BE2C (cell line): ENCODE results near the gene TCIRG1.

ENCODE experiments used
- DNase-seq: peaks from one replicate; pipeline ENCODE4 v3.0.0-alpha.2; 2020
- H3K27me3 ChIP-seq: fragments of 250-450 bp; sonication (Bioruptor Pico); 2 replicates; pipeline ENCODE4 v1.5.1; 2020; ENCODE audit warnings: mild to moderate bottlenecking
- H3K36me3 ChIP-seq: fragments of 250-450 bp; sonication (Bioruptor Pico); 2 replicates; pipeline ENCODE4 v1.5.1; 2020; ENCODE audit warnings: mild to moderate bottlenecking
- H3K4me1 ChIP-seq: fragments of 250-450 bp; sonication (Bioruptor Pico); 2 replicates; pipeline ENCODE4 v1.5.1; 2020
- H3K4me3 ChIP-seq: 2 replicates; pipeline ENCODE4 v1.5.1; 2011; ENCODE audit warnings: low read depth, low read length
- H3K9me3 ChIP-seq: fragments of 250-450 bp; sonication (Bioruptor Pico); 2 replicates; pipeline ENCODE4 v1.5.1; 2020
- CTCF ChIP-seq: IDR thresholded peaks from 2 replicates; pipeline ENCODE4 v1.5.1; 2012; ENCODE audit warnings: mild to moderate bottlenecking, low read depth, low read length

Gene TCIRG1

GRCh38 chr11:68040957-68041591, 2.2 kb downstream of the TCIRG1 start:
- H3K4me1 ChIP-seq, result peaks cover 44% of the 10 kb centered on the region
- DNase-seq, result peak; percentile 19
- H3K27me3 ChIP-seq, result no peaks in the 10 kb centered on the region
- TF ChIP-seq CTCF, result no peak
- H3K9me3 ChIP-seq, result no peaks in the 10 kb centered on the region
- H3K36me3 ChIP-seq, result no peaks in the 10 kb centered on the region
- H3K4me3 ChIP-seq, result peak overlapping the region; percentile 48

- Histone ChIP-seq H3K27me3 (no peaks in the 10 kb centered on the region), H3K4me1 (peaks cover 44% of the 10 kb centered on the region), H3K9me3 (no peaks in the 10 kb centered on the region), H3K4me3 (no peak overlapping the region), H3K36me3 (no peaks in the 10 kb centered on the region)
- no peak for DNase-seq
- no peak for TF ChIP-seq CTCF
Measured at GRCh38 chr11:68041617-68042218, 2.9 kb downstream of the TCIRG1 start.

- DNase-seq, result peak; percentile 22
- H3K27me3 ChIP-seq, result no peaks in the 10 kb centered on the region
- H3K36me3 ChIP-seq, result no peaks in the 10 kb centered on the region
- peaks cover 44% of the 10 kb centered on the region for H3K4me1 ChIP-seq
- no peak overlapping the region for H3K4me3 ChIP-seq
- H3K9me3 ChIP-seq, result no peaks in the 10 kb centered on the region
- no peak for TF ChIP-seq CTCF
Measured at GRCh38 chr11:68042219-68043028, 3.6 kb downstream of the TCIRG1 start.

DNA sequence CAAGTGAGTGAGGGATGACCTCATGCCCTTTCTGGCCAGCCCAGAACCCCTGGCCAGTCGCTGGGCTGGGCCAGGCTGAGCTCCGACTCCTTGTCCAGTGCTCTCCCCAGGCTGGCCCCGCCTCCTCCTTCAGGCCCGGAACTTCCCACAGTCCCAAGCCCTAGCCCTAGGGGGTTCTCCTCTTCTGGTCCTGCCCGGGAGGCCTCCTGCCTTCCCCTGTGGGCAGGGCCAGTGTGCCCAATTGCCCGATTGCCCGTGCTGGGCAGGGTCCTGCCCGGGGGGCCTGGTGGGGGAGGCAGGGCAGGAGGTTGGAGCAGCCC, 4.2 kb downstream of the TCIRG1 start:
- no peak for DNase-seq
- peak overlapping the region; percentile 46 for H3K4me3 ChIP-seq
- no peaks in the 10 kb centered on the region for H3K36me3 ChIP-seq
- no peak for TF ChIP-seq CTCF
- H3K27me3 ChIP-seq, result no peaks in the 10 kb centered on the region
- H3K4me1 ChIP-seq, result peaks cover 41% of the 10 kb centered on the region
- H3K9me3 ChIP-seq, result no peaks in the 10 kb centered on the region

DNA sequence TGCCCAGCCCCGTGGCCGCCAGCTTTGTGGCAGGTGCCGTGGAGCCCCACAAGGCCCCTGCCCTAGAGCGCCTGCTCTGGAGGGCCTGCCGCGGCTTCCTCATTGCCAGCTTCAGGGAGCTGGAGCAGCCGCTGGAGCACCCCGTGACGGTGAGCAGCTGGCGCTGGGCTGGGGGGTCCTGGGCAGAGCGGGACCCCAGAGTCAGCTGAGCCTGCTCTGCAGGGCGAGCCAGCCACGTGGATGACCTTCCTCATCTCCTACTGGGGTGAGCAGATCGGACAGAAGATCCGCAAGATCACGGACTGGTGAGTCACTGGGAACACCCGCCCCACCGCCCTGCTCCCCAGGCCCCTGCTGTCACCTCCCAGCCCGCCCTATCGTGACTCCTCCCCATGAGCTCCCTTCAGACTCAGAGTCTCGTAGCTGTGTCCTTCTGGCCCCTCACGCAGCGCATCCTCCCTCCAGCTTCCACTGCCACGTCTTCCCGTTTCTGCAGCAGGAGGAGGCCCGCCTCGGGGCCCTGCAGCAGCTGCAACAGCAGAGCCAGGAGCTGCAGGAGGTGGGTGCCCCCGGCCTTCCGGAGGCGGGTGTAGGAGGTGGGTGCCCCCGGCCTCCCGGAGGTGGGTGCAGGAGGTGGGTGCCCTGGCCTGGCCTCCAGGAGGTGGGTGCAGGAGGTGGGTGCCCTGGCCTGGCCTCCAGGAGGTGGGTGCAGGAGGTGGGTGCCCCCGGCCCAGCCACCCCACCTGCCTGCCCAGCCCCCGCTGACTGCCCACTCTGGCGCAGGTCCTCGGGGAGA, 4.7 kb downstream of the TCIRG1 start:
- DNase-seq, result peak; percentile 86
- Histone ChIP-seq H3K36me3 (no peaks in the 10 kb centered on the region), H3K4me1 (peaks cover 36% of the 10 kb centered on the region)

More for the DNA sequence above, 4.7 kb downstream of the TCIRG1 start:
- peak overlapping the region; percentile 46 for H3K4me3 ChIP-seq
- no peaks in the 10 kb centered on the region for H3K27me3 ChIP-seq
- no peaks in the 10 kb centered on the region for H3K9me3 ChIP-seq
- TF ChIP-seq CTCF, result no peak
